ENCODE measurements around the gene SIGLEC1.

SIGLEC1 gene

DNA sequence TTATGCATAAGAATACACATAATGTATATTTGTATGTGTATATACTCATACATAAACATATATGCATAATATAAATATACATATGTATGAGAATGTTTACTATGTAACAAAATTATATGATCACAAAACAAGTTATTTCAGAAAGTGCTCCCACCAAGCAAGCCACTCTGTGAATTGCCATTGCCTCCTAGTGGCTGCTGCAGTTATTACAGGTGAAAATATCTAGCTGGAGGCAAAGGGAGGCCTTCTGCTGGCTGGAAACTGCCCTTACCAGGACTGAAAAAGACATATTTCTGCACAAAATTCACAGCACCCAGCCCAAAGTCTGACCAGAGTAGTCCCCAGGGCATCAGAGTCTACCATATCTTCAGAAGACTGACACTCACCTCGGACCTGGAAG lies 16.2 kb downstream of the SIGLEC1 start:
- TF ChIP-seq, protein P1, sequence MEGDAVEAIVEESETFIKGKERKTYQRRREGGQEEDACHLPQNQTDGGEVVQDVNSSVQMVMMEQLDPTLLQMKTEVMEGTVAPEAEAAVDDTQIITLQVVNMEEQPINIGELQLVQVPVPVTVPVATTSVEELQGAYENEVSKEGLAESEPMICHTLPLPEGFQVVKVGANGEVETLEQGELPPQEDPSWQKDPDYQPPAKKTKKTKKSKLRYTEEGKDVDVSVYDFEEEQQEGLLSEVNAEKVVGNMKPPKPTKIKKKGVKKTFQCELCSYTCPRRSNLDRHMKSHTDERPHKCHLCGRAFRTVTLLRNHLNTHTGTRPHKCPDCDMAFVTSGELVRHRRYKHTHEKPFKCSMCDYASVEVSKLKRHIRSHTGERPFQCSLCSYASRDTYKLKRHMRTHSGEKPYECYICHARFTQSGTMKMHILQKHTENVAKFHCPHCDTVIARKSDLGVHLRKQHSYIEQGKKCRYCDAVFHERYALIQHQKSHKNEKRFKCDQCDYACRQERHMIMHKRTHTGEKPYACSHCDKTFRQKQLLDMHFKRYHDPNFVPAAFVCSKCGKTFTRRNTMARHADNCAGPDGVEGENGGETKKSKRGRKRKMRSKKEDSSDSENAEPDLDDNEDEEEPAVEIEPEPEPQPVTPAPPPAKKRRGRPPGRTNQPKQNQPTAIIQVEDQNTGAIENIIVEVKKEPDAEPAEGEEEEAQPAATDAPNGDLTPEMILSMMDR (IDR thresholded peaks at IDR 0.05; ENCODE audit: low read depth, low read length), result peak; percentile 57
- H3K4me3 ChIP-seq (replicated peaks in 1 of 2; ENCODE audit: low read depth in 2 of 2, low read length in 2 of 2), result no peak overlapping the region
- peak in 1 of 2 donors; percentile 28 for DNase-seq (ENCODE audit: low read depth in 2 of 2)

DNA sequence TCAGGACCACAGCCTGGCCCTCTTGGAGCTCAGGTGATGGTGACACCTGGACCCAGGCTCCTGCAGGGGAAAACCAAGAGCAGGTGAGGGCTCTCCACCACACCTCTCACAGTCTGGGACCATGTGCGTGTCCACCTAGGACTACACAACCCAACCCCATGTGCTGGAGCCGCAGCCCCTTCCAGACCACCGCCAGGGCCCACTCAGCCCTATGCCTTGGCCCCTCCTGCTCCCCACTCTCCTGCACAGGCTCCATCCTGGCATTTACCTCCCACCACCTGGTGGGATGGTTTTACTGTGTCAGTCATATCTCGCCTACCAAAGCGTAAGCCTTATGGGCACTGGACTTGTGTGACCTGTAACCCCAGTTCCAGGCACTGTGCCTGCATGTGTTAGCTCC lies 17.5 kb downstream of the SIGLEC1 start:
- DNase-seq (ENCODE audit: low read depth in 2 of 2), result no peak
- no peak overlapping the region for H3K4me3 ChIP-seq (replicated peaks in 1 of 2; ENCODE audit: low read depth in 2 of 2, low read length in 2 of 2)
- TF ChIP-seq, protein P1 (IDR thresholded peaks at IDR 0.05; ENCODE audit: low read depth, low read length), result no peak

DNA sequence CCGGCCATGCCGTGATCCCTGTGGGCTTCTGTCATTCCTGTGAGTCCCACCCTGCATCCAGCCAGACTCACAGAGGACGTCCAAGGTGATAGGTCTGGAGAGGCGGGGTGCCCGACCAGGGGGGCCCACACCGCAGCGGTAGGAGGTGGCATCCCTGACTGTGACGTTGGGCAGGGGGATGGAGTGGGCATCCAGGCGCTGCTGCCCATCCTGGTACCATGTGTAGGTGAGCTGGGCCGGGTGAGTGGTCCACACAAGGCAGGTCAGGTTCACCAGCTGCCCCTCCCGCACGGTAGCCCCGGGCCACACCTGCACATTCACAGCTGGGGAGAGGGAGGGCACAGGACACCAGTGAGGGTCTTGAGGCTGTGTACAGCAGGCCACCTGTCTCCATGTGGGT lies 19.0 kb downstream of the SIGLEC1 start:
- no peak overlapping the region for H3K4me3 ChIP-seq (replicated peaks in 1 of 2; ENCODE audit: low read depth in 2 of 2, low read length in 2 of 2)
- DNase-seq (ENCODE audit: low read depth in 2 of 2), result no peak
- TF ChIP-seq, protein P1 (IDR thresholded peaks at IDR 0.05; ENCODE audit: low read depth, low read length), result no peak

DNA sequence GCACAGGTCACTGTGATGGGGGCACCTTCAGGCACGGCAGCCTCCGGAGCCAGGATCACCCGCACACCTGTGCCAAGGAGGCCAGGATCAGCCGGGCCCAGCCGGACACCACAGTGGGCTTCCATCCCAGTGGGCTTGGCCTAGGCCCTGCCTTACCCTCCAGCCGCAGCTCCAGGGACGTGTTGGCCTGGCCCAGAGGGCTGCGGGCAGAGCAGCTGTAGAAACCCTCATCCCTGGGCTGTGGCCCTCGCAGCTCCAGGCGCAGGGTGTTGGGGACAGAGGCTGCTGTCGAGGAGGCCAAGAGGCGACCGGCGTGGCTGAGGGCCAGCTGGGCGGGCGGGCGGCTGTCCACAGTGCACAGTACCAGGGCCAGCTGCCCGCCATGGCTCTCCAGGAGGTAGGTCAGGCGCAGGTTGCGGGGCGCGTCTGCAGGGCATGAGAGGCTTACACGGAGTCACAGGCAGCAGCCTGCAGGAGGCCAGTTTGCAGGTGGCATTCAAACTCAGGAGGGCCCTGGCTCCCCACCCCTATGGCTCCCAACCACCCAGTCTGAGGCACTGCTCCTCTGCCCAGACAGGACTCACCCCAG lies 19.6 kb downstream of the SIGLEC1 start:
- H3K4me3 ChIP-seq (replicated peaks in 1 of 2; ENCODE audit: low read depth in 2 of 2, low read length in 2 of 2), result no peak overlapping the region
- DNase-seq (ENCODE audit: low read depth in 2 of 2), result no peak
- TF ChIP-seq, protein P1 (IDR thresholded peaks at IDR 0.05; ENCODE audit: low read depth, low read length), result no peak

DNA sequence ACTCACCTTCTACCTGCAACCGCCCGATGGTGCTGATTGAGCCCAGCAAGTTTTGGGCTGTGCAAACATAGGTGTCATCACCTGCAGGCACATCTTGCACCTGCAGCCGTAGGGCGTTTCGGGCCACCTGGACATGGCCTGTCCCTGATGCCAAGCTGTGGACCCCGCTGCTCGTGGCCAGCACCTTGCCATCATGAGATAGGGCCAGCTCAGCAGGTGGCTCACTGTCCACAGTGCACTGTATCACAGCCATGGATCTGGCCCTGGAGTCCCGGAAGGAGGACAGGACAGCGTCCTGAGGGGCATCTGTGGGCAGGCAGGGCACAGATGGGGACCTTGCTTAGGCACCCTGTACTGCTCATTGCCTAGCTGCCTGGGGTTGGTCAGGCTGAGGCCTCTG lies 20.5 kb downstream of the SIGLEC1 start:
- no peak overlapping the region for H3K4me3 ChIP-seq (replicated peaks in 1 of 2; ENCODE audit: low read depth in 2 of 2, low read length in 2 of 2)
- no peak for DNase-seq (ENCODE audit: low read depth in 2 of 2)
- TF ChIP-seq, protein P1 (IDR thresholded peaks at IDR 0.05; ENCODE audit: low read depth, low read length), result no peak

DNA sequence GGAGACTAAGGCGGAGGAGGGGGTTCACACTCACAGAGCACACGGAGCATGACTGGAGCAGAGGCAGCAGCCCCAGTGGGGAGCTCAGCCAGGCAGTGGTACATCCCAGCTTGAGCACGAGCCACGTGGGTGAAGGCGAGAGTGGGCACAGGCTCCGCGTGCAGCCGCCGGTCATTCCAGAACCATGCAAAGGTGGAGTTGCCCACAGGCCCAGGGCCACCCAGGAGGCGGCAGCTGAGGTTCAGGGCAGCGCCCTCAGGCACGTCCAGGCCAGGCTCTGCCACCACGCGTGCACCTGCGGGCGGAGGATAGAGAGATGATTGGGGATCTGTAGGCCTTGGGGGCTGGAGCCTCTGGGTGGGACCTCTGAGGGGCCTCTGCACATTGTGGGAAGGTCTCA lies 21.1 kb downstream of the SIGLEC1 start:
- TF ChIP-seq, protein P1 (IDR thresholded peaks at IDR 0.05; ENCODE audit: low read depth, low read length), result no peak
- no peak overlapping the region for H3K4me3 ChIP-seq (replicated peaks in 1 of 2; ENCODE audit: low read depth in 2 of 2, low read length in 2 of 2)
- DNase-seq (ENCODE audit: low read depth in 2 of 2), result no peak

DNA sequence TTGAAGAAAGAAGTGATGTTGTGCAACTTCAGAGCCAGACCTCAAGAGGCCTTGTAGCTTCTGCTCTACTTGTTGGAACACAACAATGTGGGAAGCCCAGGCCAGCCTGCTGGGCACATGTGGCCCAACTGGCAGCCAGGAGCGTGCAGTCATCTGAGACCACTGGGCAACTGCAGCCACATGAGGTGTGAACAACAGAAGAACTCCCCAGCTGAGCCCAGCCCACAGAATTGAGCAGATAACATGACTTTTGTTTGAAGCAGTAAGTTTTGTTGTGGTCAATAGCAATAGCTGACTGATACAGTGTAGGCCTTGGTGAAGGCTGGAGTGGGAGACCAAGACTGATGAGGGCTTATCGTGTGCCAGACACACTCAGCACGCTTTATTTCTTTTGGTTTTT lies 22.0 kb downstream of the SIGLEC1 start:
- TF ChIP-seq, protein P1 (IDR thresholded peaks at IDR 0.05; ENCODE audit: low read depth, low read length), result no peak
- DNase-seq (ENCODE audit: low read depth in 2 of 2), result no peak
- H3K4me3 ChIP-seq (replicated peaks in 1 of 2; ENCODE audit: low read depth in 2 of 2, low read length in 2 of 2), result no peak overlapping the region
